Measurements from ENCODE around the gene BAHCC1. TPM values are rescaled to one million over a fixed set of nuclear protein-coding genes. Genes with fewer than 3 reads are reported as not detected.
A peak's percentile ranks its signal among the peaks of the same experiment; 100 is the strongest.

BAHCC1 gene
- polyA plus RNA-seq, 1 donor, result 17.9 TPM

DNA sequence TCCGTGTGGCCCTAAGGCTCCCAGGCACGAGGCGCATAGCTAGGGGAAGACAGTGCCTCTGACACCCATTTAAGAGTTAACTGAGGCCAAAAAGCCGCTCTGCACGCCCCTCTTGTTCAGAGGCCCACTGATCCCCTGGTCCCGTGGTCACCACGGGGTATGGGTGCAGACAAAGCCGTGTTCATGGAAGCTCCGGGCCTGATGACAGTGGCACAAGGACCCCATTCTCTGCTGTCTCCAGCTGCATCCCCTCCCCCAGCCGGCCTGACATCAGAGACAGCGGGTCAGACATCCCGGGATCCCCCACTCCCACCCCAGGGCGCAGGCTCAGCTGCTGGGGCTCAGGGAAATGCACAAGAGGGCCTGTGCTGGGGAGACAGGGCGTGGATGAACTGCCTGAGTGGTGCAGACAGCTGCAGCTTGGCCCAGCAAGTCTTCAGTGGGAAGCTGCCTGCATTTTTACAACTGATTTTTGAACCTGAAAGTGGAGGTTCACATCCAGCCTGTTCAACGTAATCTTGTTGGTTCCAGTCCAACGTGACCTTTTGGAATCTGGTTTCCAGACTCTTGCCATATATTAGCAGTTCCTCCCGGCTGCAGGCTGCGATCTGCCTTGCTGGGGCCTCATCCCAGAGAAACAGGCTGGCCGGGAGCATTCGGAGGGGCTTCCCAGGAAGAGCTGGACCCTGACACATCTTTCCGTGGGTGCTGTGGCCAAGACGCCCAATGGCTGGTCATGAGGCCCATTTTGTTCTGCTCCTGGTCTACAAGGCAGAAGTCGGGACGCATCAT, 9.7 kb upstream of the BAHCC1 start:
- no peak for DNase-seq

- no peak for DNase-seq
Measured at GRCh38 chr17:81386141-81386645, 9.1 kb upstream of the BAHCC1 start.

DNA sequence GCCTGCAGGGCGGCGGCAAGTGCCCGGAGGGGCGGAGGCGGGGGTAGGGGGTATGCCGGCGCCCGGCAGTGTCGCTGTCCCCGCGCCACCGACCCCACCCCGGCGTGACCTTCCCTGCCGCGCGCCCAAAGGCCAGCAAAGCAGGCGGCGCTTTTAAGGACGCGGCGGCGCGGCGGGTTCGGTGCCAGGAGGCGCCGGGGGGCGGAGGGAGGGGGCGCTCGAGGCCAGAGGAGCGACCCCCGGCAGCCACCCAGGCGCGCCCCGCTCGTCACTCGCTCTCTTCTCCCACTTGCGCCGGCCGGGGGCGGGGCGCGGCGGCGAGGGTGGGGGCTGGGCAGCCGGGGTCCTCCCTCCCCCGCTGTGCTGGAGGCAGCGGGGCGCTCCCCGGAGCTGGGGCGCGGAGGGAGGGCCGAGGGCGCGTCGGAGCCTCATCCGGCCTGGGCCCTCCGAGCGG, 8.6 kb upstream of the BAHCC1 start:
- no peak for DNase-seq

GRCh38 chr17:81387100-81388090, 7.9 kb upstream of the BAHCC1 start:
- DNase-seq, result peak; percentile 92

DNA sequence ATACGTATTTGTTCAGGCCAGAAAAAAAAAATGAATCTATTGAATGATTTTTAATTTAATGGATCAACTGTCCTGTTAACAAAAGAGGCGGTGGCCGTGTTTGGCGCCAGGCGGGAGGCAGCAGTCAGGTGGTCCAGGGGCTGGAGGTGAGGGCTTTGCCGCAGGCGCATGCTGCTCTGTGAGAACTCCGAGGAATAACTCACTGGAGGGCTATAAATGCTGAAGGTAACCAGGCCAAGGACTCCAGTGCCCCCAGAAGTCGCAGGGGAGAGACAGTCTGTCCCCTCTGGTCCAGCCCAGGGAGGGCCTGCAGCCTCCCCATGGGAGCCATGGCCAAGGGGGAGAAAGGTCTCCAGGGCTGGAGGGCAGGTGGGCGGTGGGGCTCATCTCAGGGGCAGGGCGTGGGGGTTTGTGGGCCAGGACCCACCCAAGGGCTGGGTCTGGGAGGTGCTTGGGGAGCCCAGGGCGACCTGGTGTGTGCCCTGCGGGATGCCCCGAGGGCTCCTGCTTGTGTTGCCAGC, 7.1 kb upstream of the BAHCC1 start:
- DNase-seq, result no peak

DNA sequence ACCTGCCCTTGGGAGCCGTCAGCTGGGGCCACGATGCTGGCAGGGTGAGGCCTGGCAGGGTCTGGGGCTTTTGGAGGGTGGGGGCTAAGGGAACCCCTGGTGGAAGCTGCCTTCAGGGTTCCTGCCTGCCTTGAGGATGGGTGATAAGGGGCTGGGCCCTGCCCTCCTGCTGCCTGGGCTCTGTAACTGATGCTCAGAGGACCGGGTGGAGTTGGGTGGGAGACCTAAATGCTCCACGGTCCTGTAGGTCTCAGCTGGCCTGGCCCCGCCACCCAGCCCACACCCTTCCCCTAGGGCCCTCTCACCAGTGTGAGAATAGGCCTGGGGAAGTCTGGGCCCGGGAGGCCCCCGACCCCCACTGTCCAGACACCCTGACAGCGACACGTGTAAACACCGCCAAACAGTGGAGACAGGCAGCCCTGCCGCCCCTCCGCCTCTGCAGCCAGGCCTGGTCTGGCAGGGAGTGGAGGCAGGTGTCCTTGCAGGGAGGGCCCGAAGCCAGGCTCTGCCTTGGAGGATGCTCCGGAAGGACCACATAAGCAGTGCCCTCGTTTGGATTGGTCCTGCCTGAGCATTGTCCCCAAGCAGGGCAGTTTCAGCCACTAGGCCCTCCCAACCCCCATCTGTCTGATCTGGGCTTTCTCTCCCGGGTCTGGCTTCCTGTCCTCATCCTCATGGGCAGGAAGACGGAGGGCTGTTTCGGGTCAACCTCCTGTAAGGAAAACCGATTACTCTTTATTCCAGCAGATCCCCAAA, 6.5 kb upstream of the BAHCC1 start:
- DNase-seq, result no peak

- DNase-seq, result no peak
Measured at GRCh38 chr17:81389585-81389984, 5.7 kb upstream of the BAHCC1 start.

DNA sequence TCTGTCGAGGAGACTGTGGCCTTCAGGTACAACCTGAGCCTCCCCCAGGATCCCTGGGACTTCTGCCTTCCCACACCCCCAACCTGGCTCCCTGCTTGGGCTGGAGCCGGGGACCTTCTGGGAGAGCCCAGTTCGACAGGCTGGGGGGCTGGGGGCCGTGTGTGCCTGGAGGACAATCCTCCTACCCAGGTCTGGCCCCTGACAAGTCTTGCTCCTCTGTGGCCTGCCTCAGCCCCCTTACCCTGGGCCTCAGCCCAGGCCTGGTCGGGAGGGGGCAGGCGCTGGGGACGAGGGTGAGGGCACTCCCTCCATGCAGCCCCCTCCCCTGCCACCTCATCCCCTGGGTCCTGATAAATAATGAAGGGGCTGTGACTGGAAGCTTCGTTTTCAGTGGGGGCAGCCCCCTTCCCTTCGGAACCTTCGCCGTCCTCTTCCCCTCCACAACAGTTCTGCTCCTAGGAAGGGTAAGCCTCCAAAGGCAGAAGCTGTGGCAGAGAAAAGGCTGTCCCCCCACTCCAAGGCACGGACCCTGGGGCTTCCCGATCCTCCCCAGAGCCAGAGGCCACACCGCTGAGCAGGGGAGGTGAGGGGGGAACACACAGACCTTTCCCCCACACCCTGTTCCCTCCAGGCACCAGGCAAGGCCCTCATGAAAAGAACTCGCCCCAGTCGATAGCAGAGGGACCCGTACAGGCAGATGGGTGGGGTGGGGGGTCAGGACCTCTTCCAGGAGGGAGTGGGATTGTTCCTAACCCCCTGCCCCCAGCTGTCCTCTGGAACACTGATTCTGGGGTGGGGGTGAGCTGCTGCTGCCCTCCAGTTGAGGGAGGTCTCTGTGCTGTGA, 5.0 kb upstream of the BAHCC1 start:
- DNase-seq, result no peak

- DNase-seq, result no peak
Measured at GRCh38 chr17:81390873-81391255, 4.4 kb upstream of the BAHCC1 start.

DNA sequence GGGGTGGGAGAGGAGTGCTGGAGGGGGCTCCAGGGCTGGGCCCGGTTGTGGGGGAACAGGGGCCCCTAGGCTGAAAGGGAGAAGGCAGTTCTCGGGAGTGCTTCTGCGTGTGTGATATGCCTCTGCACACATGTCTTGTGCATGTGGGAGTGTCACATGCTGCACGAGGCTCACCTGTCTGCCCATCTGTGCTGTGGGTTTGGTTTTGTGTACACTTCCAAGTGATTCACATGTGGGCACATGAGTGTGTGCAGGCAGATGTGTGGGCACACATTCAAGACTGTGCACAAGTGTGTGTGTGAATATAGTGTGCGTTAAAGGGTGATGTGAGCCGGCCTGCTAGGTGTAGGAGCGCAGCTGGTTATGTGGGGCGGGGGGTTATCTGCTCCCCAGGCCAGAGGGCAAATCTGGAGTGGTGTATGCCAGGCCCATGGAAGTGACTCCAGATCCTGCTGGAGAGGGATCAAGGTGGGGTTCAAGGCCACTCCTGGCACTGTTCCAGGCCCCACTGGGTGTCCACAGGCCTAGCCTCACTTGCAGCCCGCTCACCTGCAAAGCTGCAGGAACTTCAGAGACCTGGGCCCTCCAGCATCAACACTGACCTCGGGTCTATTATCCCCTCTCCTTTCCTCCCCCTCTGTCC, 3.8 kb upstream of the BAHCC1 start:
- no peak for DNase-seq

DNA sequence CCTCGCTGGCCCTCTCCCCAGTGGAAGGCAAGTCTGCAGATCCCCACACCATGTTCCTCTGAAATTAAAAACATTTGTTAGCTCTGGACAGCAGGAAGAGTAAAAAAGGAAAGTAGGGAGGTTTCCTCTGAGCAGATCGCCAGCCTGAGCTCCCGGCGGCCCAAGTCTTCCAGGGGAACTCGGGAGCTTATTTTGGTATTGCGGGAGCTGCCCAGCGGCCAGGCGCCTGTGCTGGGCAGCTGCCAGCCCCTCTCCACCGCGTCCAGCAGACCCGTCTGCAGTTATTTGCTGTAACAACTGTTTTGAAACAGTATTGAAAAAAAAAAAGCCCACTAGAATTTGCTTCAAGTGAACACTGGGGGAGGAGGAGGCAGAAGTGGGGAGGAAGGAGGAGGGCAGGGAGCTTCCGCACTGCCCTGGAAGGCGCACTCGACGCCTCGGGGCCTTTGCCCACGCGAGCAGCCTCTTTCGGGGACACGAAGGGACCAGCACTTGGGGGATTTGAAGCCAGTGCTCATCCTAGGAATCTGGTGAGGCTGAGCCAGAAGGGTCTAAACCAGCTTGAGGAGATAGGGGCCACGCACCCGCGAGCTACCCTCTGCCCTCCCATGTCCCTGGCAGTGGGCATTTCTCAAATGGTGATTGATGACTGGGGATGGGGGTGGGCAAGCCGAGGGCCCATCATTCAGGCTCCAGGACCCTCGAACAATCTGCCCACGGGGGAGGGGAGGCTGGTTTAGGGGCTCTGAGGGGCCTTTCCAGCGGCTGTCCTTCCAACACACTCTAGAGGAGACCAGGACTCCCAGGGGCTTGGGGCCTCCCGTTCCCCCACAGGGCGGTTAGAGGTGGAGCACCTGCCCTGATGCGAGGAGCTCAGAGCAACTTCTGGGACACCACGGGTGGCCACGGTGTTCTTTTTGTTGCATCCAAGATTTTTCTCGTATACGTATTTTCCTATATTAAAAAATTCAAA, 3.0 kb upstream of the BAHCC1 start:
- no peak for DNase-seq

DNA sequence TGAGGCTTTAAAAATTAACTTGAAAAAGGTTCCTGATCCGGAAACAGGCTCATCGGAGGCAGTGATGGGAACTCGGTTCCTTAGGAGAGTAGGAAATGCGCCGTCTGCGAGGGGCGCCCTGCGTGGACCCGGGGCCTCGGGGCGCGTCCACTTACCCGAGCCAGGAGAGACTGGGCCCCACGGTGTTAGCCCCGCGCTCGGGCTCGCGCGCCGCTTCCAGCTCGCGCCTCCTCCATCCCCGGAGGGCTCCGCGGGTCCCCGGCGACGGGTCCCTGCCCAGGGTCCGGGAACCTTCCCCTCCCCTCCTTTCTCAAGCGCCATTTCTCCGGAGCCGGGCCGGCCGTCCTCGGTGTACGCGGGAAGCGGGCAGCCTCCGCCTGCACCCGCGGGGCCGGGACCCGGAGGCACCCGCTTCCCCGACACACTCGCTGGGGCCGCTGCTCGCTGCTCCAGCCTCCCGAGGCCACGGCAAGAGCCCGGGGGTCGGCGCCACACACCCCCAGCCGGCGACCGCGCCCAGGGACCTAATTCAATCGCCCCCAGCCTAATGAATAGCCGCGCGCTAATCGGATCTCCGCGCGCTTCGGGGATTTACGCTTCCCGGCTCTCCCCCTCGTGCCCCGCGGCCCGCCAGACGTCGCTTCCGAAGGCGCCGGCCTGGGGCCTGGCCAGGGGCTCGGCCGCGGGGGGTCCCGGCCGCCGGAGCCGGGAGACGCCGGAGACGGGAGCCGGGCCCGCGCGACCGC, 2.2 kb upstream of the BAHCC1 start:
- DNase-seq, result no peak

- DNase-seq, result peak; percentile 100
Measured at GRCh38 chr17:81393684-81394376, 1.4 kb upstream of the BAHCC1 start.

GRCh38 chr17:81394377-81394920, 808 bp upstream of the BAHCC1 start:
- DNase-seq, result no peak

GRCh38 chr17:81395600-81396277, 482 bp downstream of the BAHCC1 start:
- DNase-seq, result no peak

GRCh38 chr17:81396278-81396721, 1.0 kb downstream of the BAHCC1 start:
- DNase-seq, result no peak

Measured in left kidney (tissue), 2 donors.